Measurements from ENCODE around the gene EFCAB12. TPM values are rescaled to one million over a fixed set of nuclear protein-coding genes. Genes with fewer than 3 reads are reported as not detected.

The EFCAB12 gene
- total RNA-seq, 2 experiments from 2014 or later, result 1.1 to 2.5 TPM

- no TSS peak for BruUV-seq (replicated peaks)
- CTCF ChIA-PET (ENCODE audit: unreplicated experiment), result no interaction called here
- H3K4me3 ChIP-seq (ENCODE audit: low read depth, low read length, poor library complexity, severe bottlenecking), result no peak overlapping the region
- no peaks in the 10 kb centered on the region for H3K79me2 ChIP-seq (ENCODE audit: insufficient read depth, low read depth, low read length)
- no peak for TF ChIP-seq EZH2phosphoT487 (IDR thresholded peaks at IDR 0.05; ENCODE audit: borderline replicate concordance, low read depth, low read length)
- TF ChIP-seq CTCF (conservative IDR thresholded peaks at IDR 0.05; ENCODE audit: low read length), result no peak
- no peak overlapping the region for H2AFZ ChIP-seq (ENCODE audit: low read length)
- peaks cover under 1% of the 10 kb centered on the region for H3K4me1 ChIP-seq (ENCODE audit: insufficient read depth, low read length, poor library complexity, severe bottlenecking)
- POLR2A ChIA-PET, result interaction anchor here (0.6 to 1.1 kb wide), 3 partner anchors 8 to 59 kb away, joined by 3 to 4 read pairs (median 3); no protein-coding TSS in a partner anchor
- no peak overlapping the region for H3K27ac ChIP-seq (ENCODE audit: low read depth, low read length, poor library complexity, severe bottlenecking)
- DNase-seq (ENCODE audit: low spot score), result no peak
- H3K36me3 ChIP-seq (ENCODE audit: insufficient read depth, low read length), result no peaks in the 10 kb centered on the region; the same call in 1 of the 2 replicates
- no peaks in the 10 kb centered on the region for H3K9me2 ChIP-seq (ENCODE audit: insufficient read depth, low read length)
- no peaks in the 10 kb centered on the region; the same call in 1 of the 2 replicates for H3K9me3 ChIP-seq (ENCODE audit: low read length)
- no peak overlapping the region for H3K4me2 ChIP-seq (ENCODE audit: low read length)
- no peaks in the 10 kb centered on the region for H4K20me1 ChIP-seq (ENCODE audit: insufficient read depth, low read length)
- intact Hi-C loops (cut with micrococcal nuclease; ENCODE audit: unreplicated experiment), result no loop called here
These were observed 10.1 kb downstream of the EFCAB12 start for GRCh38 chr3:129418041-129418973.

GRCh38 chr3:129417326-129417725 lies 11.1 kb downstream of the EFCAB12 start:
- POLR2A ChIA-PET, result interaction anchor here (0.6 to 1.1 kb wide), 4 partner anchors 9 to 60 kb away, joined by 3 to 4 read pairs (median 3); no protein-coding TSS in a partner anchor
- Histone ChIP-seq H3K9me3 (ENCODE audit: low read length) (no peaks in the 10 kb centered on the region; the same call in 1 of the 2 replicates), H3K4me3 (ENCODE audit: low read depth, low read length, poor library complexity, severe bottlenecking) (no peak overlapping the region), H2AFZ (ENCODE audit: low read length) (no peak overlapping the region), H3K9me2 (ENCODE audit: insufficient read depth, low read length) (no peaks in the 10 kb centered on the region), H3K79me2 (ENCODE audit: insufficient read depth, low read depth, low read length) (no peaks in the 10 kb centered on the region), H3K27ac (ENCODE audit: low read depth, low read length, poor library complexity, severe bottlenecking) (no peak overlapping the region), H3K4me1 (ENCODE audit: insufficient read depth, low read length, poor library complexity, severe bottlenecking) (no peaks in the 10 kb centered on the region), H4K20me1 (ENCODE audit: insufficient read depth, low read length) (no peaks in the 10 kb centered on the region), H3K36me3 (ENCODE audit: insufficient read depth, low read length) (no peaks in the 10 kb centered on the region; the same call in 1 of the 2 replicates), H3K4me2 (ENCODE audit: low read length) (no peak overlapping the region)
- no peak for DNase-seq (ENCODE audit: low spot score)
- TF ChIP-seq CTCF (conservative IDR thresholded peaks at IDR 0.05; ENCODE audit: low read length) (no peak), EZH2phosphoT487 (IDR thresholded peaks at IDR 0.05; ENCODE audit: borderline replicate concordance, low read depth, low read length) (no peak)
- CTCF ChIA-PET (ENCODE audit: unreplicated experiment), result no interaction called here
- intact Hi-C loops (cut with micrococcal nuclease; ENCODE audit: unreplicated experiment), result no loop called here
- BruUV-seq (replicated peaks), result no TSS peak
